Type B pancreatic cell (in vitro differentiated cells): ENCODE measurements around the gene TEKTIP1. TPM values are rescaled to one million over a fixed set of nuclear protein-coding genes. Genes with fewer than 3 reads are reported as not detected.

Experiments used
- DNase-seq: peaks from one replicate; pipeline ENCODE4 v3.0.0; 2021; ENCODE audit warnings: mixed read lengths; ENCODE audit not compliant: unreplicated experiment; ENCODE audit errors: extremely low spot score
- H3K27ac Mint-ChIP-seq: 2 replicates; pipeline ENCODE4 v1.8.0; 2021; ENCODE audit warnings: mild to moderate bottlenecking, mixed read lengths
- H3K27me3 Mint-ChIP-seq: 2 replicates; pipeline ENCODE4 v1.8.0; 2021; ENCODE audit warnings: mixed read lengths
- H3K36me3 Mint-ChIP-seq: 2 replicates; pipeline ENCODE4 v1.8.0; 2021; ENCODE audit warnings: mixed read lengths
- H3K4me1 Mint-ChIP-seq: one replicate; pipeline ENCODE4 v1.8.0; 2021; ENCODE audit warnings: mixed read lengths; ENCODE audit not compliant: unreplicated experiment
- H3K4me3 Mint-ChIP-seq: 2 replicates; pipeline ENCODE4 v1.8.0; 2021; ENCODE audit warnings: mild to moderate bottlenecking, mixed read lengths
- H3K9me3 Mint-ChIP-seq: 2 replicates; pipeline ENCODE4 v1.8.0; 2021; ENCODE audit warnings: mixed read lengths
- CTCF ChIP-seq: fragments of 200-600 bp; sonication (generic); conservative IDR thresholded peaks from 2 replicates; pipeline ENCODE4 v1.5.0; 2021; ENCODE audit warnings: antibody characterized with exemption, mild to moderate bottlenecking
- total RNA-seq: library from RNA; stranded (reverse); gene quantifications from 2 replicates; pipeline ENCODE4 v1.2.1, GENCODE V29; 2021; ENCODE audit warnings: low replicate concordance

Gene TEKTIP1
- total RNA-seq, 1 donor from 2014 or later: 3.4 TPM

GRCh38 chr19:3572132-3572854 is 33.3 kb downstream of the TEKTIP1 start:
- no peak for TF ChIP-seq CTCF
- H3K27ac Mint-ChIP-seq: peak overlapping the region; percentile 72

GRCh38 chr19:3572855-3573161 is 33.8 kb downstream of the TEKTIP1 start, which contains the start of gene HMG20B:
HMG20B (plus strand) TSS chr19:3572944; CDS start chr19:3573310, 366 bp downstream.
- peaks cover 21% of the 10 kb centered on the region for H3K4me1 Mint-ChIP-seq
- no peaks in the 10 kb centered on the region for H3K9me3 Mint-ChIP-seq
- H3K27me3 Mint-ChIP-seq: peaks cover 8% of the 10 kb centered on the region
- H3K36me3 Mint-ChIP-seq: peaks cover 7% of the 10 kb centered on the region
- peak within 1 kb of the TSS; percentile 72 for H3K27ac Mint-ChIP-seq
- peak within 1 kb of the TSS; percentile 89 for H3K4me3 Mint-ChIP-seq
- no peak for TF ChIP-seq CTCF
- DNase-seq: no peak

More at GRCh38 chr19:3572132-3572854, 33.3 kb downstream of the TEKTIP1 start:
- peak; percentile 100 for DNase-seq
- peaks cover 7% of the 10 kb centered on the region for H3K36me3 Mint-ChIP-seq
- peaks cover 21% of the 10 kb centered on the region for H3K4me1 Mint-ChIP-seq
- peak overlapping the region; percentile 89 for H3K4me3 Mint-ChIP-seq
- no peaks in the 10 kb centered on the region for H3K9me3 Mint-ChIP-seq
- peaks cover 8% of the 10 kb centered on the region for H3K27me3 Mint-ChIP-seq

- no peak for TF ChIP-seq CTCF
- H3K4me3 Mint-ChIP-seq: peak overlapping the region; percentile 84
- no peaks in the 10 kb centered on the region for H3K9me3 Mint-ChIP-seq
- DNase-seq: no peak
- H3K4me1 Mint-ChIP-seq: peaks cover 21% of the 10 kb centered on the region
- no peak overlapping the region for H3K27ac Mint-ChIP-seq
- peaks cover 8% of the 10 kb centered on the region for H3K27me3 Mint-ChIP-seq
- peaks cover 7% of the 10 kb centered on the region for H3K36me3 Mint-ChIP-seq
Measured at GRCh38 chr19:3573162-3573857, 34.3 kb downstream of the TEKTIP1 start.

- Mint-ChIP-seq H3K4me3 (peak overlapping the region; percentile 84), H3K27me3 (peaks cover 8% of the 10 kb centered on the region), H3K4me1 (peaks cover 16% of the 10 kb centered on the region), H3K36me3 (peaks cover 7% of the 10 kb centered on the region), H3K9me3 (no peaks in the 10 kb centered on the region), H3K27ac (no peak overlapping the region)
- peak; percentile 85 for DNase-seq
- TF ChIP-seq CTCF: no peak
Measured at GRCh38 chr19:3573858-3574637, 35.1 kb downstream of the TEKTIP1 start.

- Mint-ChIP-seq H3K27me3 (peaks cover 11% of the 10 kb centered on the region), H3K4me1 (peaks cover 16% of the 10 kb centered on the region), H3K9me3 (no peaks in the 10 kb centered on the region), H3K36me3 (peaks cover 7% of the 10 kb centered on the region), H3K4me3 (peak overlapping the region; percentile 84), H3K27ac (no peak overlapping the region)
- no peak for DNase-seq
- peak; percentile 60 for TF ChIP-seq CTCF
Measured at GRCh38 chr19:3575260-3575741, 36.3 kb downstream of the TEKTIP1 start.
